GM10847 (cell line): ENCODE measurements around the gene CTSZ.

Experiments used
- POLR2A ChIP-seq: IDR thresholded peaks from 2 replicates; pipeline ENCODE4 v1.6.1; 2011; ENCODE audit not compliant: insufficient read length; ENCODE audit errors: extremely low read depth

CTSZ gene

GRCh38 chr20:58997141-58997770 lies 9.8 kb downstream of the CTSZ start:
- no peak for TF ChIP-seq POLR2A

- TF ChIP-seq POLR2A = no peak
Measured at GRCh38 chr20:58996226-58996611, 10.8 kb downstream of the CTSZ start.

GRCh38 chr20:58995461-58996225 lies 11.4 kb downstream of the CTSZ start:
- TF ChIP-seq POLR2A = no peak

DNA sequence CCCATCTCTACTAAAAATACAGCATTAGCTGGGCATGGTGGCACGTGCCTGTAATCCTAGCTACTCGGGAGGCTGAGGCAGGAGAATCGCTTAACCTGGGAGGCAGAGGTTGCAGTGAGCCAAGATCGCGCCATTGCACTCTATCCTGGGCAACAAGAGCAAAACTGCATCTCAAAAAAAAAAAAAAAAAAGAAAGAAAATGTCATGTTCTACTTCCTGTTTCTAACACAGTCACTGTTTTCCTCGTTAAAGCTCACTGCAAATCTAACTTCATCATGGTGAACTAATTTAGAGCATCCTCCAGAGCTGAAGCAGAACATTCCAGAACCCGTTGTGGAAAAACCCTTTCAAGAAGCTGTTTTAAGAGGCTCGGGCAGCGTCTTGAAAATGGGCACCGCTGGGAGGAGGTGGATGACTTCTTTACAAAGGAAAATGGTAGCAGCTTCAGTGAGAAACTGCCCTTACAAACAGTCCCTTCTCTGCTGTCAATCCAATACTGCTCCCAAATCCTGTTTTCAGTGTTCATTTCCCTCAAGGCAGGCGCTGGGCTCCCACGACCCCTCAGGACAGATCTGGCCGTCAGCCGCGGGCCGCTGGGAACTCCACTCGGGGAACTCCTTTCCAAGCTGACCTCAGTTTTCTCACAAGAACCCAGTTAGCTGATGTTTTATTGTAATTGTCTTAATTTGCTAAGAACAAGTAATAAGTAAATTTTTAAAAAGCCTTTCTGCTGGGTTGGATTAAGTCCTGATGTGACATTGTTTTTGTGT lies 12.5 kb downstream of the CTSZ start:
- TF ChIP-seq POLR2A = no peak

GRCh38 chr20:58993332-58994248 lies 13.5 kb downstream of the CTSZ start:
- peak; percentile 11 for TF ChIP-seq POLR2A

DNA sequence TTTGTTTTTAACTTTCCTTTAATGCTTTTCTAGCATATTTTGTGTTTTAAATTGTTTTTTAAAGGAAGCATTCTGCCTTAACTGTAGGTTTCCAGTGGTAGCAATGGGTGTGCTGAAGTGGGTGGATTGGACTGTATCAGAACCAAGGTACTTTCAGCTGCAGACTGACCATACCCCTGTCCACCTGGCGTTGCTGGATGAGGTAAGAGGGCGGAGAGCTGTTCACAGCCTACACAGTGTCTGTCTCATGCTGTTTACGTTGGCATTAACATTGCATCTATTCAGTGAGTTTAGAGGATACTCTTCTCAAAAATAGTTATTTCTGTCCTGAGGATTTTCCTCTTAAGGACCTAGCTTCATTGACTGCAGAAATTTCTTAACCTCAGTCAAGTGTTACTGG lies 14.1 kb downstream of the CTSZ start:
- no peak for TF ChIP-seq POLR2A

GRCh38 chr20:58991715-58992114 lies 15.3 kb downstream of the CTSZ start:
- no peak for TF ChIP-seq POLR2A

- no peak for TF ChIP-seq POLR2A
Measured at GRCh38 chr20:58990651-58991445, 16.2 kb downstream of the CTSZ start.

DNA sequence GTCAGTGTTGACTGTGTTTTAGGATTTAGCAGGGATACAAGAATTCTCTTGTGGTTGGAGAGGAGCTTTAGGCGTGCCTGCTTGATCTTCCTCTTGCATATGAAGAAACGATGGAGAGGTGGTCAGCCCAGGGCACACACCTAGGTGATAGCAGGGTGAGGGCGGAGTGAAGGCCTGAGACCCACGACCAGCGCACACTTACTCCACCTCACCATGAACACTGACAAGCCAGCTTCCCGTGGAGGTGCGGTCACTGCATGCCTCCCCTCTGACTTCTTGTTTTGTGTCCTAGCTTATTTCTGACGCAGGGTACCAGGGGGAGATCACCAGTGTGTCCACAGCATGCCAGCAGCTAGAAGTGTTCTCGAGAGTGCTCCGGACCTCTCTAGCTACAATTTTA lies 17.9 kb downstream of the CTSZ start:
- TF ChIP-seq POLR2A = no peak

DNA sequence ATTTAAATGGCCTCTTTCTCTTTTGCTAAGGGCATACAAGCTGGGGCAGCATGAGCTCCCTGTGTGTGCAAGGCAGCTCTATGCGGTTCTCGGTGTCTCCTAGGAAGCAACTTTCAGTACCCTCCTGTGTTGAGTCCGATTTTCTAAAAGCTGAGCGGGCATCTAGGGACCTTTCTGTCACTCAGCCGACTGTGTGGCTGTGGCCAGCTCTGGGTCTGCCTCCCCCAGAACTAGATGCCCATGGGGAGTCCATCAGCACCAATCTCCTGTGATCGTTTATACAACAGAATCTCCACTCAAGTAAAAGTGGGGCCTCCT lies 18.5 kb downstream of the CTSZ start:
- TF ChIP-seq POLR2A = no peak

- no peak for TF ChIP-seq POLR2A
Measured at GRCh38 chr20:58987790-58988564, 19.1 kb downstream of the CTSZ start.

DNA sequence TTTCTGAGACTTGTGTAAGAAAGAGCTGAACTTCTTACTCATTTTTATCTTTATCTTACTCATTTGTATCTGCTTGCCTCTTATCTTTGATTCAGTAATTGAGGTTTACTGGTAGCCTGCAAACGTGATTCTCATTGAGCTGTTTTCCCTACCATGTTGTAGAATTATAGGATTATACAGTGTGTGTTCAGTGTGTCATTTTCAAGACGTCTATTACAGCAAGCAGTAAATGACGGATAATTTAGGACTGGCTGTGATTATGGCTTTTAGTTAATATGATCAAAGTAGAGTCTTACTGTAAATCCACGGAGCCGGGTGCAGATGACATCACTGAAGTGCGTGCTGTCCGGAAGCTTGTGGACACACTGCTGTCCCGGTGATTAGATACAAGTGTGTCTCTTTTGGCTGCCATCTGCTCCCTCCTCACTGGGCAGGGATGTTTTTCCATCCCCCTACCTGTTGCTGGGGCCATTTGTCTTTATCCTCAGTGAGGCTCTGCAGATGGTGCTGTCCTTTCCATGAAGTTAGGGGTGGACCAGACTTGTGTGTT lies 20.0 kb downstream of the CTSZ start:
- no peak for TF ChIP-seq POLR2A

DNA sequence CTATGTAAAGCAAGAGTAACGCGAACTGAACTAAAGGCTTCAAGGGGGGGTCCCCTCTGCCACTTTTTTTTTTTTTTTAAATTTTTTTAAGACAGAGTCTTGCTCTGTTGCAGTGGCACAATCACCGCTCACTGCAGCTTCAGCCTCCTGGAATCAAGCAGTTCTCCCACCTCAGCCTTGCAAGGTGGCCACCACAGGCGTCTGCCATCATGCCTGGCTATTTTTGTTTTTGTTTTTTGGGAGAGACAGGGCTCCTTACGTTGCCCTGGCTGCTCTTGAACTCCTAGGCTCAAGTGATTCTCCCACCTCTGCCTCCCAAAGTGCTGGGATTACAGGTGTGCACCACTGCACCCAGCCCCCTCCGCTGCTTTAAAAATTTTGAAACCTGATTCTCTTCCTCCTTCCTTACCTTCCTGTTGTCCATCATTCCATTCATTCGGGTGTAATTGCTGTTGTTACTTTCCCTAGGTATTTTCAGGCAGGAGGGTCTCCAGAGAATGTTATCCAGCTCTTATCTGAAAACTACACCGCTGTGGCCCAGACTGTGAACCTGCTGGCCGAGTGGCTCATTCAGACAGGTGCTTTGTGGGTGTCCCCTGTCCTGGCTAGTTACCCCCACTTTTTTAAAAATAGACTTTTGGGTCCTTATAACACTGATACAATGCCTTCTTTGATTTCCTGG lies 20.6 kb downstream of the CTSZ start:
- no peak for TF ChIP-seq POLR2A
